DMS53 treated with DMSO at 0.1 percent for 48 hours (cell line): ENCODE data around the gene PRODH2.
A peak's percentile ranks its signal among the peaks of the same experiment; 100 is the strongest.
"Not testable (repeated sequence)": the region's sequence is repeated elsewhere in the genome, so short reads cannot be mapped to it uniquely, and the experiment has no call there.

ENCODE experiments used
- DNase-seq: peaks from one replicate; lab custom pipeline; 2025; ENCODE audit not compliant: unreplicated experiment; lab: John Stamatoyannopoulos, UW

PRODH2 gene

DNA sequence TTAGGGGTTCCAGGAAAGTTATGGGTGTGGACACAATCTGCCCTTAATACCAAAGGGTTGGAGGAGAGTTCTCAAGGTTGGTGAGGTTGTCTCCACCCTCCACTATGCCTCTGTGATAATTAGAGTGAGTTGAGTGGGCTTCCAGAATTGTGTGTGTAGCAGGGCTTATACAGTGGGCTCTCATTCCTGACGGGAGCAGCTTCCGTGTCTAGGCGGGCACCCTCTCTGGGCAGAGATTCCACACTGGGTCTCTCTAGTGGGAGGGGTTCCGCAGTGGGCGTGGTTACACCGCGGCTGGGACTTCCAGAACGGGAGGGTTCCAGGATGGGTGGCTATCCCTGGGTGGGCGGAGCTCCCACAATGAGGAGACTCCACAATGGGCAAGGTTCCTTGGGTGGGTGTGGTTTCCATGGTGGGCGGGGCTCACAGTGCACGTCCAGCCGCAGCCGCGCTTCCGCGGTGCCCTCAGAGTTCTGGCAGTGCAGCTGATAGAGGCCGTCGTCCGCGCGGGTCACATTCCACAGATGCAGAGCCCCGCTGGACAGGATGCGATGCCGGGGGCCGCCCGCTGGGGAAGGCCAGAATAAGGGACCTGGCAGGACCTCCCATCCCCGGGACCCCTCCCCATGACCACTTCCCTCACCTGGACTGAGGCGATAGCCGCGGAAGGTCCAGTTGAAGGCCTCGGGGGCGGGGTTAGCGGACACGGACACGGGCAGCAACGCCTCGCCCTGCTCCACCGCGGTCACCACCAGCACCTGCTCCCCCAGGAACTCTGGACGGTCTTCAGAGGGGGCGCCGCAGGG is 31.2 kb upstream of the PRODH2 start:
- DNase-seq: peak; percentile 87

DNA sequence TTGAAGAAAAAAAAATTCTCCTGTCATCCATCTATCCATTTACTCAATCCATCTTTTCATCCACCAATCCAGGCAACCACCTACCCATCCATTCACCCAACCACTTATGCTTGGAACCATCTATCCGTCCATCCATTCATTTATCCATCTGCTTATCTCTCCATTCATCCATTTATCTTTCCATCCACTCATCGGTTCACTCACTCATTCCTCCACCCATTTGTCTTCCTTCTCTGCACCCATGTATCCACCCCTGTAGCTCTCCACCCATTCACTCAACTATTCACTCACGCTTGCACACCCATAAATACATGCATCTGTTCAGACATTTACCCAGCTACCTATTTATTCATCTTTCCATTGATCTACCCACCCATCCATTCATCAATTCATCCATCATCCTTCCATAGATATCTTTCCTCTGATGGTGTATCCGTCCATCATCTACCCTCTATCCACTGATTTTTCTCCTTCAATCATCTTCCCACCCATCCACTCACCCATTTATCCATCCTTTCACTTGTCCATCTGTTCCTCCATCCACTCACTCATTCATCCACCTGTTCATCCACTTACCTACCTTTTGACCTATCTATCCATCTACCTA is 30.1 kb upstream of the PRODH2 start:
- DNase-seq: no peak

GRCh38 chr19:35841961-35842595 is 29.4 kb upstream of the PRODH2 start:
- DNase-seq: no peak

GRCh38 chr19:35836096-35836495 is 23.5 kb upstream of the PRODH2 start:
- DNase-seq: not testable (repeated sequence)

- no peak for DNase-seq
Observed at GRCh38 chr19:35833972-35834371, 21.3 kb upstream of the PRODH2 start.

DNA sequence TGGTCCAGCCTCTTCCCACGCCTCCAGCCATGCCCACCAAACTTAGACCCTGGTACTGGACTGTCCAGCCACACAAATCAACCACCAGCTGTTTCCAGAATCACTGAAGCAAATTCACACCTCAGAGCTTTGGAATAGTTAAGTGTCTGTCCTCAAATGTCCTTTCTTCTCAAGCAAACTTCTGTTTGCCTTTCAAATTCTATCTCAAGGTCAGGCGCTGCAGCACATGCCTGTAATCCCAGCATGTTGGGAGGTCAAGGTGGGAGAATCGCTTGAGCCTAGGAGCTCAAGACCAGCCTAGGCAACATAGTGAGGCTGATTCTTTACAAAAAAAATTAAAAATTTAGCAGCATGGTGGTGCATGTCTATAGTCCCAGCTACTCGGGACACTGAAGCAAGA is 19.4 kb upstream of the PRODH2 start:
- no peak for DNase-seq

- DNase-seq: no peak
Observed at GRCh38 chr19:35830986-35831385, 18.3 kb upstream of the PRODH2 start.

DNA sequence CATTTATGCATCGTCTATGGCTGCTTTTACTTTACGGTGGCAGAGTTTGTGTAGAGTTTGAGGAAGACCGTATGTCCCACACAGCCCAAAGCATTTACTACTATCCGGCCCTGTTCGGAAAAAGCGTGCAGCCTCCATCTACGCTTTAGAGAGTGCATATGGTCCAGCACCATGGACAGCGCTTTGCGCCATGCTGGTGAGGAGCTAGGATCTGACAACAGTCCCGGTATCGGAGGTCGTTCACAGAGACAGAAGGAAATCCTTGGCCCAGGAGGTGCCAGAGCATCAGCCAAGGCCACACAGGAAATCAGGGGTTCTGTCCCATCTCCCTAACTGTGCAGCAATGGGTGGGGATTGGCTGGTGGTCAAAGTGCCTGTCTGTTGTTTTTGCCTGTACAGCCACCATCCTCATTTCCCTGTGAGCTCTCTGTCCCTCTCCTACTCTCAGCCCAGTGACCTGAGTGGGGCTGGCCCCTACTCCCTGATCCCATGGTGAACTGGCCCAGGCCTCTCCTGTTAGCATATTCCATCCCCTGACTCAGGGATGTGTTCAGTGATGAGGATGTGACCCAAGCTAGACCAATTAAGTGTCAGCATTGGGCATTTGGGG is 16.2 kb upstream of the PRODH2 start:
- no peak for DNase-seq

DNA sequence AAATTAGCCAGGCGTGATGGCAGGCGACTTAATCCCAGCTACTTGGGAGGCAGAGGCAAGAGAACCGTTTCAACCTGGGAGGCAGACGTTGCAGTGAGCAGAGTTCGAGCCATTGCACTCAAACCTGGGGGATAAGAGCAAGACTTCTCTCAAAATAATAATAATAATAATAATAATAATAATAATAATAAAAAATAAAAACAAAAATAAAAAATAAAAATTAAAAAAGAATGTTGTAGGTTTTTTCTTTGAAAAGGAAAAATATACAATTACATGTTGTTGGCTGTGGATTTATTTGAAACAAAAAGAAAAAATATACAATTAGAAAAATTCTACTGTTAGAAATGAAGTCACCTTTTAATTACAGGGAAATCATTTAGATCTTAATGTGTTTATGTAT is 11.5 kb upstream of the PRODH2 start:
- no peak for DNase-seq

DNA sequence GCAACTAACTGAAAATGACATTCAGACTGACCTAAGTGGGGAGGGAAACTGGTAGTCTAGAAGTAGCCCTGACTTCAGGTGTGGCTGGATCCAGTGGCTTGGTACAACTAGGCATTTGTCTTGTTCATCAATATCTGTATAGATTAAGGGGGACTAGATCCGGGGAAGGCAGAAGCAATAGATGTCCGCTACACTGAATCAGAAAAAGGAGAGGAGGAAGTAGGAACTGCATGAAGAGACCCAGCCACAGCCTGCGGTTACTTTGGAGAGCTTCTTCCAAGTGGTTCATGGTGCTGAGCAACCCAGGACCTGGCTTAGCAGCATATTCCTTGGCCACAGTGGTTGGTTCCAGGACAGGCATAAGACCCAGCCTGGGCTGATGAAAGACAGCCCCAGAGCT is 9.9 kb upstream of the PRODH2 start:
- DNase-seq: no peak

DNA sequence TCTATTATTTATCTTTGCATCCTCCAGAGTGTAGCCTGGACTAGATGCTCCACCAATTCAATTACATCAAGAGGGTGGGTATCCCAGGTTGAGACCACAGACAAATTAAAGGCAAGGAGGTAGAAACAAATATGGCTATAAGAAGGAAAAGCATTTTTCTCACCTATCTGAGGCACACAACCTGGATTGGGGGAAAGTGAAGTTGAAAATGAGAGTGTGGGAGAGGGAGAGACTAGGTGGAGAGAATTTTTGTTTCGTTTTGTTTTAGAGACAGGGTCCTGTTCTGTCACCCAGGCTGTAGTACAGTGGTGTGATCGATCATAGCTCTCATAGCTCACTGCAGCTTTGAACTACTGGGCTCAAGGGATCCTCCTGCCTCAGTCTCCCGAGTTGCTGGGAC is 5.8 kb upstream of the PRODH2 start:
- no peak for DNase-seq

DNA sequence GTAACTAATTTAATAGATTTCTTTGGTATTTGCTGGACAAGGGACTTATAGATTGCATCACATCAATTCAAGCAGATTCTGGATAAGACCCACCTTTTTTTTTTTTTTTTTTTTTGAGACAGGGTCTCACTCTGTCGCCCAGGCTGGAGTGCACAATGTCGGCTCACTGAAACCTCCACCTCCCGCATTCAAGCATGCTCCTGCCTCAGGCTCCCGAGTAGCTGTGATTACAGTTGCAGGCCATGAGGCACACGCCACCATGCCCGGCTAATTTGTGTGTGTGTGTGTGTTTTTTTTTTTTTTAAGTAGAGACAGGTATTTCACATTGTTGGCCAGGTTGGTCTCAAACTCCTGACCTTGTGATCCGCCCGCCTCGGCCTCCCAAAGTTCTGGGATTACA is 4.2 kb upstream of the PRODH2 start:
- DNase-seq: no peak

- DNase-seq: no peak
Observed at GRCh38 chr19:35816262-35816661, 3.6 kb upstream of the PRODH2 start.

DNA sequence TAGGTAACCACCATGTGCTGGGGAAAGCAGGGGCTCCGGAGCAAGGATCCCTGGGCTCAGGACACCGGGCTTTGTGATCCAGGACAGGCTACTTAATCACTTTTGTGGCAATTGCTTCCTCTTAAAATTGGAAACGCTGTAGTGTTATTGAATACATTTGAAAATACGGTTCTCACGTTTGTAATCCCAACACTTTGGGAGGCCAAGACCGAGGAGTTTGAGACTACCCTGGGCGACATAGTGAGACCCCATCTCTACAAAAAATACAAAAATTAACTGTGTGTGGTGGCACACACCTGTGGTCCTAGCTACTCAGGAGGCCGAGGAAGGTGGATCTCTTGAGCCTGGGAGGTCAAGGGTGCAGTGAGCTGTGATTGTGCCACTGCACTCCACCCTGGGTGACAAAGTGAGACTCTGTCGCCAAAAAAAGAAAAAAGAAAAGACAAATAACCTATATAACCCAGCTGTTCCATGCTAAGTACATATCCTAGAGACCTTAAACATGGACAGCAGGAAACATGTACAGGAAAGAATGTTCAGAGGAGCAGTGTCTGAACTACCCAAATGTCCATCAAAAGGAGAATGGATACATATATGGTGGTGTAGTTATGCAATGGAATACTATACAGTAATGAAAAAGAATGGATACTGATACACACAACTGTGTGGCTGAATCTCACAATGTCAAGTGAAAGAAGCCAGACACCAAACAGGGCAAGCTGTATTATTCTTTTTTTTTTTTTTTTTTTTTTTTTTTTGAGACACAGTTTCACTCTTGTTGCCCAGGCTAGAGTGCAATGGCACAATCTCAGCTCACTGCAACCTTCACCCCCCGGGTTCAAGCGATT is 622 bp upstream of the PRODH2 start:
- no peak for DNase-seq

DNA sequence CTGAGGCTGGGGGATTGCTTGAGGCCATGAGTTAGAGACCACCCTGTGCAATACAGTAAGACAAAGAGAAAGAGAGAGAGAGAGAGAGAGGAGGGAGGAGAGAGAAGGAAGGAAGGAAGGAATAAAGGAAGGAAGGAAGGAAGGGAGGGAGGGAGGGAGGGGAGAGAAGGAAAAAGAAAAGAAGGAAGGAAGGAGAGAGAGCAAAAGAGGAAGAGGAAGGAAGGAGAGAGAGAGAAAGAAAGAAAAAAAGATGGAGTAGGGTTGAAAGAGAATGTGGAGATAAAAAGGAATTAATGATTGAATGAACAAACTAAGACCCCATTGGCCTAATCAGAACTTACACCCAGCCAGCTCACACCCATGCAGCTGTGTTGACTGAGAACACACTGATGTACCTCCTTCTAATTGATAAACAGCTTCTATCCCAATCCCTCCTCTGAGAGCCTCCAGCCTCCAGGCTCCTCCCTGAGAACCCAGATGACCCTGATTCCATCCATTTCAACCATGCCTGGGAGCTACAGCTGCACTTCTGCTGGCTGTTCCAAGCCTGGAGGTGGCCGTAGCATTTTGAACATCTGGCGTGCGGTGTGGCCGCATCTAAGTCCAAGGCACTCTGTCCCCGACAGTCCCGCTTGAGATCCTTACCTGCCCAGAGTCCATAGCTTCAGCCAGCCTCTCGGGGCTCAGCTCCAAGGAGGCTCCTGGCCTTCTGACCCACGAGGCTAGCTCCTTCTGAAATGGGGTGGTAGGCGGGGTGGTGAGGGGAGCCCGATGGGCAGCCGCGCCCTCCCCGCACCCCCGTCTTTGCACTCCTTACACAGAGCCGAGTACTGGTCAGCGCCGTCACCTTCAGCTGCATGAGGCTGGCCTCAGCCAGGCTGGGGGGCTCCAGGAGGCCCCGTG is 1.1 kb downstream of the PRODH2 start:
- peak; percentile 8 for DNase-seq

GRCh38 chr19:35807633-35808032 is 5.0 kb downstream of the PRODH2 start:
- DNase-seq: no peak

DNA sequence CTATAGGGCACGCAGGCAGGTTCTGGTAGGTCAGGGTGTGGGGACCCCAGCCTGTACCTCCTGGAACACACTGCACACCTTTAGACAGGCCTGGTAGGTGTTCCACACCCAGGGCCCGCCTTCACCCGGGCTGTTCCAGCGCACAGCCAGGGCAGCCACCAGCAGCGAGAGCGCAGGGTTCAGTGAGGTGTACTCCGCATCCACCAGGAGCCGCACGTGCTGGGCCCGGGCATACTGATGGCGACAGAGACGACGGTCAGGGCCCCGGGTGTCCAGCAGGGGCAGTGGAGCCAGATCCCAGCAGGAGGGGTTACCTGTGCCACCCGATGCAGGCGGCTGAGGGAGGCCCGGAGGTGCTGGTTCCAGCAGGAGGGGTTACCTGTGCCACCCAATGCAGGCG is 6.0 kb downstream of the PRODH2 start:
- DNase-seq: no peak

GRCh38 chr19:35805526-35806102 is 7.0 kb downstream of the PRODH2 start:
- DNase-seq: peak; percentile 15

DNA sequence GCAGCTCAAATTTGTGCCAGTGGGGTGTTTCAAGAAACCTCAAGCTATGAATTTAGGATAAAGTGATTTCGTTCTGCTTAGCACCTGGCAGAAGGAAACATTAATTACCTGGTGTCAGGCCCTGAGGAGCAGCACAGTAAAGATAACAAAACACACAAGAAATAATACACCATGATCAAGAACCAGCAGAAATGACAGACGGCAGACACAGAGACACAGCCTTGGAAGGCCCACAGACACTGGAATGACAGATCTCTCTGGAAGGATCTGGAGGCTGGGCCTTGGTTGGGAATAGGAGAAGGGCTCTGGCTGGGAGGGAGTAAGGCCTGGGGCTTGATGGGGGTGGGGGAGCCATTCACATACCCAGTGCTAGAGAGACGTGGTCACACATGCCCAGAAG is 10.8 kb downstream of the PRODH2 start:
- DNase-seq: no peak

DNA sequence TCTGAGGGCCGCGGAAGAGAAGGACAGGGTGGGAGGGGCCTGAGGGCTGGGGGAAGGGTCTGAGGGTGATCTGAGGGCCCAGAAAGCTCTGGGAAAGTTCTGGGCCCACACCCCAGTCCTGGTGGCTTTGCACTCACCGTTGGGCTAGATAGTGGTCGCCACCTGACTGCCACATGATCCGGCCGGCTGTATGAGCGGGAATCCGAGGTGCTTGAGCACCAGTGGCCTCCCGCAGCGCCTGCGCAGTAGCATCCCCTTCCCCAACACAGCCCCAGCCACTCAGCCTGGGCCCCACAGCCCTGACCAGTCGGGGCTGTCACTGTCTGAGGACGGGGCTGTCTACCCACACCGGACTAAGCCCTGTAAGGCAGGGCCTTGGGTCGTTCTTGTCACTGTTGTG is 15.0 kb downstream of the PRODH2 start:
- no peak for DNase-seq
